ENCODE data around the gene ADGRA1.

GRCh38 chr10:133157662-133158436 lies 70.1 kb downstream of the ADGRA1 start:
- TF ChIP-seq CTCF (conservative IDR thresholded peaks at IDR 0.05; ENCODE audit: low read length) (no peak), EZH2phosphoT487 (IDR thresholded peaks at IDR 0.05; ENCODE audit: borderline replicate concordance, low read depth, low read length) (no peak)
